A673 (cell line): ENCODE data around the gene CCDC149.

Experiments
- CTCF ChIP-seq: fragments of 300-800, 200-600 bp; sonication (generic); conservative IDR thresholded peaks from 2 replicates; pipeline ENCODE4 v1.5.1; 2017; ENCODE audit warnings: low read depth, mild to moderate bottlenecking, antibody characterized with exemption, low read length, moderate library complexity, mixed read lengths
- EZH2 ChIP-seq: fragments of 200-600 bp; sonication (generic); IDR thresholded peaks from 2 replicates; pipeline ENCODE4 v1.6.1; 2017; ENCODE audit warnings: borderline replicate concordance, low read depth, mild to moderate bottlenecking, mixed read lengths, antibody characterized with exemption, low read length; ENCODE audit not compliant: poor library complexity, severe bottlenecking

- TF ChIP-seq EZH2 (no peak), CTCF (no peak)
Measured at GRCh38 chr4:24775750-24776149, 137.1 kb downstream of the CCDC149 start.
